Measurements from ENCODE around the gene SYPL2. TPM values are rescaled to one million over a fixed set of nuclear protein-coding genes. Genes with fewer than 3 reads are reported as not detected.
A peak's percentile ranks its signal among the peaks of the same experiment; 100 is the strongest.

SYPL2 gene
- total RNA-seq, 1 donor from 2014 or later, result 1.5 TPM

GRCh38 chr1:109530457-109531087 is 64.2 kb downstream of the SYPL2 start:
- no peaks in the 10 kb centered on the region for H3K9me3 ChIP-seq
- intact Hi-C loops (cut with DNase I), result loop anchor here (5.0 kb wide), 1 partner anchor 33 kb away; no protein-coding TSS in a partner anchor
- no peak for TF ChIP-seq CTCF (IDR thresholded peaks at IDR 0.05)

DNA sequence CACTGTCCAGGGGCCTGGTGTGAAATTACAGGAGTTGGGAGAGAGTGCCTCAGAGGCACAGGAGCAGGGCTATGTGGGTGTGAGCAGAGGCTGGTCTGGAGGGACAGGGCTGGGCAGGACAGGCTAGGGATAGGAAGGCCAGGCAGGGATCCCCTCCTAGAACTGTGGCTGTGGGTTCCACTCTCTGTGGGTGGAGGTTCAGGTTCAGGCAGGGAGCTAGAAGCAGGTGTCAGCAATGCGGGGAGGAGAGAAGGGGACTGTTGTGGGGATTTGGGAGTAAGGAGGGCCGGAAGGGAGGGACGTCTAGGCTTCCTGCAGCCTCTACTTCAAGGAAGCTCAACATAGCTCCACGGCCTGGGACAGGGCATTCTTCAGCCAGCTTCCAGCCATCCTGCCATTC is 65.0 kb downstream of the SYPL2 start:
- TF ChIP-seq CTCF (IDR thresholded peaks at IDR 0.05), result no peak
- no peaks in the 10 kb centered on the region for H3K36me3 ChIP-seq
- ATAC-seq (no peak), DNase-seq (no peak)
- H3K4me3 ChIP-seq, result no peak overlapping the region
- no peaks in the 10 kb centered on the region for H3K9me3 ChIP-seq
- no peak overlapping the region for H3K27ac ChIP-seq
- peaks cover 12% of the 10 kb centered on the region for H3K4me1 ChIP-seq
- H3K27me3 ChIP-seq (ENCODE audit: low read depth), result no peaks in the 10 kb centered on the region
- intact Hi-C loops (cut with DNase I), result loop anchor here (5.0 kb wide), 1 partner anchor 34 kb away; no protein-coding TSS in a partner anchor

More at GRCh38 chr1:109530457-109531087, 64.2 kb downstream of the SYPL2 start:
- H3K27me3 ChIP-seq (ENCODE audit: low read depth), result no peaks in the 10 kb centered on the region
- no peaks in the 10 kb centered on the region for H3K36me3 ChIP-seq
- no peak for ATAC-seq
- DNase-seq, result no peak
- peak overlapping the region; percentile 41 for H3K27ac ChIP-seq
- H3K4me3 ChIP-seq, result no peak overlapping the region
- H3K4me1 ChIP-seq, result peaks cover 12% of the 10 kb centered on the region

Other genes starting within 250 kb of the SYPL2 start
- gene CELSR2, start 217.0 kb upstream of the SYPL2 start, total RNA-seq, result 7.2 TPM
- gene PSRC1, start 183.4 kb upstream of the SYPL2 start, total RNA-seq, result 4.2 TPM
- 2.8 TPM for gene MYBPHL, start 159.5 kb upstream of the SYPL2 start, total RNA-seq
- gene SORT1, start 68.6 kb upstream of the SYPL2 start, total RNA-seq, result 178 TPM
- 55.4 TPM for gene PSMA5, start 40.1 kb upstream of the SYPL2 start, total RNA-seq
- 3.8 TPM for gene ATXN7L2, start 17.4 kb downstream of the SYPL2 start, total RNA-seq
- gene CYB561D1, start 27.5 kb downstream of the SYPL2 start, total RNA-seq, result 15.1 TPM
- gene AMIGO1, start 43.2 kb downstream of the SYPL2 start, total RNA-seq, result 9.1 TPM
- not detected for gene GPR61, start 73.3 kb downstream of the SYPL2 start, total RNA-seq
- gene GNAI3, start 82.1 kb downstream of the SYPL2 start, total RNA-seq, result 6.7 TPM
- gene GNAT2, start 153.1 kb downstream of the SYPL2 start, total RNA-seq, result not detected
- 55.9 TPM for gene AMPD2, start 153.3 kb downstream of the SYPL2 start, total RNA-seq
- 15.7 TPM for gene GSTM4, start 189.6 kb downstream of the SYPL2 start, total RNA-seq
- 35.7 TPM for gene GSTM2, start 201.5 kb downstream of the SYPL2 start, total RNA-seq
- not detected for gene GSTM1, start 221.3 kb downstream of the SYPL2 start, total RNA-seq
- 11.7 TPM for gene GSTM5, start 245.7 kb downstream of the SYPL2 start, total RNA-seq